Upper lobe of left lung (tissue), 6 donors: ENCODE data around the gene LRPPRC. TPM values are rescaled to one million over a fixed set of nuclear protein-coding genes. Genes with fewer than 3 reads are reported as not detected.

Source experiments
- ATAC-seq, 2 donors: fragments of 200-7000 bp; cut with Tn5 transposase; one replicate each; pipeline ENCODE4 v1.9.1; 2022; ENCODE audit warnings: mild to moderate bottlenecking in 2 of 2, moderate library complexity in 2 of 2; ENCODE audit not compliant: low FRiP score in 2 of 2
- DNase-seq, 2 donors: peaks; one replicate each; pipeline ENCODE4 v3.0.0-alpha.2; 2019 to 2020
- H3K27ac ChIP-seq, 4 donors: fragments of 200-600 bp; sonication (generic); one replicate each; pipeline ENCODE4 v1.5.1; 2016 to 2019
- H3K27me3 ChIP-seq, 4 donors: fragments of 200-600 bp; sonication (generic); one replicate each; pipeline ENCODE4 v1.5.1; 2017 to 2019
- H3K36me3 ChIP-seq, 4 donors: fragments of 200-600 bp; sonication (generic); one replicate each; pipeline ENCODE4 v1.5.1; 2016 to 2019
- H3K4me1 ChIP-seq, 4 donors: fragments of 200-600 bp; sonication (generic); one replicate each; pipeline ENCODE4 v1.5.1; 2018 to 2019
- H3K4me3 ChIP-seq, 4 donors: fragments of 200-600 bp; sonication (generic); one replicate each; pipeline ENCODE4 v1.5.1; 2017 to 2019; ENCODE audit warnings: mild to moderate bottlenecking in 2 of 4, moderate library complexity in 1 of 4
- H3K9me3 ChIP-seq, 4 donors: fragments of 200-600 bp; sonication (generic); one replicate each; pipeline ENCODE4 v1.5.1; 2018 to 2019
- EP300 ChIP-seq, 4 donors: sonication (generic); formaldehyde crosslinking; IDR thresholded peaks; one replicate each; pipeline ENCODE4 v1.5.1; 2017; ENCODE audit warnings: antibody characterized with exemption in 4 of 4, control low read depth in 2 of 4
- POLR2A ChIP-seq, 4 donors: fragments of 450-650 bp; IDR thresholded peaks; one replicate each; pipeline ENCODE4 v1.5.1; 2016 to 2017; ENCODE audit warnings: antibody characterized with exemption in 4 of 4, mild to moderate bottlenecking in 2 of 4
- POLR2AphosphoS5 ChIP-seq, 2 donors: sonication (generic); formaldehyde crosslinking; IDR thresholded peaks; one replicate each; pipeline ENCODE4 v1.5.1; 2017; ENCODE audit warnings: antibody characterized with exemption in 2 of 2
- WGBS, 2 donors: methylation state at CpG; one replicate each; pipeline ENCODE4 v1.1.5; 2017 to 2018; 5-methylcytosine and 5-hydroxymethylcytosine counted together
- total RNA-seq, 6 donors: library from RNA; depleted of rRNA in 4 of 6; stranded (reverse); fragments of >200 nt in 4 of 6; gene quantifications; one replicate each; pipeline versions ENCODE4 v1.1.0 to v1.2.1, GENCODE V29; 2016 to 2021
- TF ChIP-seq, protein P1 (sequence below), 6 experiments: fragments of 450-650 bp in 4 of 6; fragments of 200-600 bp in 2 of 6; sonication (generic) in 2 of 6; IDR thresholded peaks; one replicate each; pipeline ENCODE4 v1.5.1; 2016 to 2019; ENCODE audit warnings: antibody characterized with exemption in 6 of 6
- donor health status: DM: no; HTN: no; CAD: no; lungs with moderate emphysema.
- donor health status: DM: no; HTN: yes; CAD: no; lungs with severe emphysema.

Gene LRPPRC
- total RNA-seq, 6 donors from 2014 or later = 29.3 to 86.2 (median 47.2) TPM

DNA sequence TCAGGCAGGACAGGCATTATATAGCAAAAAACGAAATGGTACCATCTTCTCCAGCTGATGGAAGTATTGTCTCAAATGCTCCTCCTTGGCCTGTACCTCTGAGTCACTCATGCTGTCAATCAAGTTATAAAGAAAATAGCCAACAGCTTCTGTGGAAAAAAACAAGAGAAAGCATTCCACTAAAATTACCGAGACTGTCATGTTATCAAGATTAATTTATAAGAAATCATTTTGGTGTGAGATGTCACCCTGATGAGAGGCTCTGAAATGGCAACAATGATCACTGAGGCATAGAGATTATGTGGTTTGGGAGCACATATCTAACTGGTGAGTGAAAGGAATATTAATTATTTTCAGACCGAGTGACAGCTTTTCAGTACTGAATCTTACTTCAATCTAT is 47.4 kb downstream of the LRPPRC start:
- H3K36me3 ChIP-seq = peaks cover 26 to 86% (median 36%) of the 10 kb centered on the region in 4 donors
- no peaks in the 10 kb centered on the region for H3K4me1 ChIP-seq
- H3K4me3 ChIP-seq = no peak overlapping the region
- TF ChIP-seq, protein P1, sequence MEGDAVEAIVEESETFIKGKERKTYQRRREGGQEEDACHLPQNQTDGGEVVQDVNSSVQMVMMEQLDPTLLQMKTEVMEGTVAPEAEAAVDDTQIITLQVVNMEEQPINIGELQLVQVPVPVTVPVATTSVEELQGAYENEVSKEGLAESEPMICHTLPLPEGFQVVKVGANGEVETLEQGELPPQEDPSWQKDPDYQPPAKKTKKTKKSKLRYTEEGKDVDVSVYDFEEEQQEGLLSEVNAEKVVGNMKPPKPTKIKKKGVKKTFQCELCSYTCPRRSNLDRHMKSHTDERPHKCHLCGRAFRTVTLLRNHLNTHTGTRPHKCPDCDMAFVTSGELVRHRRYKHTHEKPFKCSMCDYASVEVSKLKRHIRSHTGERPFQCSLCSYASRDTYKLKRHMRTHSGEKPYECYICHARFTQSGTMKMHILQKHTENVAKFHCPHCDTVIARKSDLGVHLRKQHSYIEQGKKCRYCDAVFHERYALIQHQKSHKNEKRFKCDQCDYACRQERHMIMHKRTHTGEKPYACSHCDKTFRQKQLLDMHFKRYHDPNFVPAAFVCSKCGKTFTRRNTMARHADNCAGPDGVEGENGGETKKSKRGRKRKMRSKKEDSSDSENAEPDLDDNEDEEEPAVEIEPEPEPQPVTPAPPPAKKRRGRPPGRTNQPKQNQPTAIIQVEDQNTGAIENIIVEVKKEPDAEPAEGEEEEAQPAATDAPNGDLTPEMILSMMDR (IDR thresholded peaks at IDR 0.05) = no peak
- no peak for TF ChIP-seq POLR2AphosphoS5 (IDR thresholded peaks at IDR 0.05)
- TF ChIP-seq POLR2A (IDR thresholded peaks at IDR 0.05) = no peak
- no peak for TF ChIP-seq EP300 (IDR thresholded peaks at IDR 0.05)
- H3K9me3 ChIP-seq = no peaks in the 10 kb centered on the region
- 94 to 95% methylated on average over 3 of the region's 3 CpGs for WGBS, 2 donors
- no peak overlapping the region for H3K27ac ChIP-seq
- DNase-seq (no peak), ATAC-seq (no peak)
- H3K27me3 ChIP-seq = no peaks in the 10 kb centered on the region

DNA sequence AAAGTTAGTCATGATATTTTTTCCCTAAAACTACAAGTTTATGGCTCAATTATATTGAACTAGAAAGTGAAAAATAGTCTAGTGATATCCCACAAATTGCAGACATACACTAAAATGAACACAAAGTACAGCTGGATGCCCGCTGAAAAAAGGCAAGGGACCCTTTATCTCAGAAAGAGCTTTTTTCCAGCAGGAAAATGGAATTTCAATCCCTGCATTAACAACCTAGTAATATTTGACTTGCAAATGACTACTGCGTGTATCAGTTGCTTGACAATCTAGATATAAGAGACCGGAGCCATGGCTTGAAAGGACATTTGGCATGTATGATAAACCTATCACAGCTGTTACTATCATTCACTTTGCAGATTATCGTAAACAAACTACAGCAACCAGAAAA is 49.1 kb downstream of the LRPPRC start:
- Histone ChIP-seq H3K27me3 (no peaks in the 10 kb centered on the region), H3K4me1 (no peaks in the 10 kb centered on the region), H3K4me3 (no peak overlapping the region), H3K9me3 (no peaks in the 10 kb centered on the region), H3K27ac (no peak overlapping the region), H3K36me3 (peaks cover 26 to 95% (median 39%) of the 10 kb centered on the region in 4 donors)
- TF ChIP-seq EP300 (IDR thresholded peaks at IDR 0.05) (no peak), POLR2A (IDR thresholded peaks at IDR 0.05) (no peak), POLR2AphosphoS5 (IDR thresholded peaks at IDR 0.05) (no peak)
- TF ChIP-seq, protein P1 (IDR thresholded peaks at IDR 0.05) = no peak
- 92 to 94% methylated on average over 4 of the region's 4 CpGs for WGBS, 2 donors
- ATAC-seq (no peak), DNase-seq (no peak)

DNA sequence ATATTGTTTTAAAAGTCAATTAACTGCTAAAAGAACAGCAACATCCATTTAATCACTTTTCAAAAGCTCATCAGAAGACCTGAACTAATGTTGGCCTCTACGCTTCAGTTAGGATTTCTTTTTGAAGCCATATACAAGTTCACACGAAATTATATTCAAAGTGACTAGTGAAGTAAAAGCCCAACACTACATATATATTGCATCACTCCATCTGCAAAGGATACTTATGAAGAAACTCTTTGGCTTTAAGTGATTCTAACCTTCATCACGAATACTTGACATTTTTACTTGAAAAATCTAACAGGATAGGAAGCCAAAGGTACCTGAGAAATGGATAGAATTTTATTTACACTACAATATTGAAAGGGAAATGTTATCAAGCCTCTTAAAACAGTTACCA is 50.4 kb downstream of the LRPPRC start:
- no peak for TF ChIP-seq EP300 (IDR thresholded peaks at IDR 0.05)
- TF ChIP-seq, protein P1 (IDR thresholded peaks at IDR 0.05) = no peak
- TF ChIP-seq POLR2AphosphoS5 (IDR thresholded peaks at IDR 0.05) = no peak
- TF ChIP-seq POLR2A (IDR thresholded peaks at IDR 0.05) = no peak
- DNase-seq (no peak), ATAC-seq (no peak)
- no peak overlapping the region for H3K27ac ChIP-seq
- no peaks in the 10 kb centered on the region for H3K27me3 ChIP-seq
- no peak overlapping the region for H3K4me3 ChIP-seq
- 78 to 83% methylated on average over 3 of the region's 3 CpGs for WGBS, 2 donors
- no peaks in the 10 kb centered on the region for H3K9me3 ChIP-seq
- H3K4me1 ChIP-seq = no peaks in the 10 kb centered on the region
- peaks cover 26 to 88% (median 39%) of the 10 kb centered on the region in 4 donors for H3K36me3 ChIP-seq

DNA sequence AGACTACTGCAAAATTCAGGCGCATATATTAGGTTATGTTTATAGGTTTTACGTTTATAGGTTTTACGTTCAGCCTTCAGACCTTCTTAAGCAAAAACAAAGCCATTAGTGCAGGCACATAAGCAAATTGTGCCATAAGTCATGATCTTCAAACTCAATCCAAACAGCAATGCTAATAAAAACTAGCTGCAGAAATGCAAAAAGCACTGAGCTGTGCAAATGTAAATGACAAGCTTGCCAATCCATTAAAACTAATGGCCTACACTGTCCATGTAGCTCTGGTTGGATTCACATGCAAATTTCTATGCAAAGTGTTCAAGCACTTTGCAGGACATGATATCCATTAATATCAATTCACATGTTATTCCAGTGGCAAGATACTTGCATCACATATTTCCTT is 50.9 kb downstream of the LRPPRC start:
- 93 to 95% methylated on average over 3 of the region's 3 CpGs for WGBS, 2 donors
- H3K36me3 ChIP-seq = peaks cover 26 to 83% (median 39%) of the 10 kb centered on the region in 4 donors
- H3K27ac ChIP-seq = no peak overlapping the region
- no peaks in the 10 kb centered on the region for H3K9me3 ChIP-seq
- TF ChIP-seq EP300 (IDR thresholded peaks at IDR 0.05) = no peak
- TF ChIP-seq, protein P1 (IDR thresholded peaks at IDR 0.05) = no peak
- no peak for TF ChIP-seq POLR2A (IDR thresholded peaks at IDR 0.05)
- no peak for TF ChIP-seq POLR2AphosphoS5 (IDR thresholded peaks at IDR 0.05)
- DNase-seq (no peak), ATAC-seq (no peak)
- no peak overlapping the region for H3K4me3 ChIP-seq
- H3K27me3 ChIP-seq = no peaks in the 10 kb centered on the region
- no peaks in the 10 kb centered on the region for H3K4me1 ChIP-seq

DNA sequence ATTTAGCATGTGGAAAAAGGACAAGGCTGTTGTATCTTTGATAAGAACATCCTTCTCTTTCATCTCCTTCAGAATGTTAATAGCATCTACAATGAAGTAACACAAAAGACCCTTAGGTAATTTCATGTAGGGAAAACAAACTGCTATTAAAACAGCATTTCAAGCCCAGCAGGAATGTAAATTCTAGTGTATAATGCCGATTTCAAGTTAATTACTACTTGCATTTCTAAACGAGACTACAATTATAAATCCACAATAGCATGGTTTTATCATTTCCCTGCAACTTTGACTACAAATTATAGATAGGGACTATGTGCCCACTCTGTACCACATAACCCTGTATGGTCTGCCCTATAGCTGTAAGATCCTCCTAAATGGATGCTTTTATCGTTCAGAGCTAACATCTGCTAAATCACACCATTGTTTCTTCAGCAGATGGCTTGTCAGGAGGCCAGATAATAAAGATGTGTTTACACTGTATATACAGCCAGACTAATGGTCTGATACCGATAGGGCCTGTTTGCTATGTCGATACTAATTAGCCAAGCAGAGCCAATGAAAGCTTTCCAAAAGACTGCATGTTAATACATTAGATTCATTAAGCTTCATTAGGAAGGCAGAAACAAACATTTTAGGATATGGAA is 51.9 kb downstream of the LRPPRC start:
- ATAC-seq = no peak
- WGBS, 2 donors = 62 to 68% methylated on average over 5 of the region's 5 CpGs
- Histone ChIP-seq H3K4me1 (no peaks in the 10 kb centered on the region), H3K36me3 (peaks cover 23 to 73% (median 37%) of the 10 kb centered on the region in 4 donors), H3K27ac (no peak overlapping the region), H3K9me3 (no peaks in the 10 kb centered on the region), H3K4me3 (no peak overlapping the region), H3K27me3 (no peaks in the 10 kb centered on the region)
- TF ChIP-seq, protein P1 (IDR thresholded peaks at IDR 0.05) = no peak
- no peak for TF ChIP-seq POLR2AphosphoS5 (IDR thresholded peaks at IDR 0.05)
- no peak for TF ChIP-seq POLR2A (IDR thresholded peaks at IDR 0.05)
- TF ChIP-seq EP300 (IDR thresholded peaks at IDR 0.05) = no peak
- no peak for DNase-seq
